Neural crest cell (in vitro differentiated cells): ENCODE data around the gene OSBPL10. TPM values are rescaled to one million over a fixed set of nuclear protein-coding genes. Genes with fewer than 3 reads are reported as not detected.

Source experiments
- DNase-seq: peaks from one replicate; pipeline ENCODE4 v3.0.0; 2021; ENCODE audit warnings: low read depth, mixed read lengths, low spot score
- H3K27ac Mint-ChIP-seq: one replicate; pipeline ENCODE4 v1.8.0; 2021; ENCODE audit warnings: mild to moderate bottlenecking, mixed read lengths; ENCODE audit not compliant: unreplicated experiment
- H3K27me3 Mint-ChIP-seq: 2 replicates; pipeline ENCODE4 v1.8.0; 2021; ENCODE audit warnings: low read depth, mild to moderate bottlenecking, mixed read lengths
- H3K36me3 Mint-ChIP-seq: 2 replicates; pipeline ENCODE4 v1.8.0; 2021; ENCODE audit warnings: low read depth, mild to moderate bottlenecking, mixed read lengths
- H3K4me1 Mint-ChIP-seq: 2 replicates; pipeline ENCODE4 v1.8.0; 2021; ENCODE audit warnings: mixed read lengths
- H3K4me3 Mint-ChIP-seq: one replicate; pipeline ENCODE4 v1.8.0; 2021; ENCODE audit warnings: mild to moderate bottlenecking, mixed read lengths
- H3K9me3 Mint-ChIP-seq: 2 replicates; pipeline ENCODE4 v1.8.0; 2021; ENCODE audit warnings: mixed read lengths
- CTCF ChIP-seq: fragments of 200-600 bp; sonication (generic); conservative IDR thresholded peaks from 2 replicates; pipeline ENCODE4 v1.5.0; 2021; ENCODE audit warnings: antibody characterized with exemption, mild to moderate bottlenecking
- total RNA-seq: library from RNA; stranded (reverse); gene quantifications from 2 replicates; pipeline ENCODE4 v1.2.1, GENCODE V29; 2021

The OSBPL10 gene
- total RNA-seq, 1 donor from 2014 or later: 18.7 TPM

GRCh38 chr3:31659246-31659645, 321.8 kb downstream of the OSBPL10 start:
- DNase-seq: no peak
- Mint-ChIP-seq H3K36me3 (peaks cover 51% of the 10 kb centered on the region), H3K4me1 (peaks cover 15% of the 10 kb centered on the region), H3K27me3 (no peaks in the 10 kb centered on the region), H3K4me3 (no peak overlapping the region), H3K9me3 (peaks cover 32% of the 10 kb centered on the region), H3K27ac (no peak overlapping the region)
- TF ChIP-seq CTCF: no peak

- H3K4me3 Mint-ChIP-seq: no peak overlapping the region
- H3K9me3 Mint-ChIP-seq: peaks cover 56% of the 10 kb centered on the region
- no peaks in the 10 kb centered on the region for H3K4me1 Mint-ChIP-seq
- no peak overlapping the region for H3K27ac Mint-ChIP-seq
- peaks cover 72% of the 10 kb centered on the region for H3K36me3 Mint-ChIP-seq
- no peak for DNase-seq
- TF ChIP-seq CTCF: no peak
- no peaks in the 10 kb centered on the region for H3K27me3 Mint-ChIP-seq
Observed at GRCh38 chr3:31654998-31655397, 326.1 kb downstream of the OSBPL10 start.

- no peak for TF ChIP-seq CTCF
- Mint-ChIP-seq H3K27ac (no peak overlapping the region), H3K27me3 (no peaks in the 10 kb centered on the region), H3K9me3 (peaks cover 66% of the 10 kb centered on the region), H3K4me1 (no peaks in the 10 kb centered on the region), H3K4me3 (no peak overlapping the region), H3K36me3 (peaks cover 83% of the 10 kb centered on the region)
- no peak for DNase-seq
Observed at GRCh38 chr3:31653464-31653863, 327.6 kb downstream of the OSBPL10 start.

- Mint-ChIP-seq H3K4me1 (no peaks in the 10 kb centered on the region), H3K36me3 (peaks cover 85% of the 10 kb centered on the region), H3K4me3 (peak overlapping the region; percentile 10), H3K9me3 (peaks cover 63% of the 10 kb centered on the region), H3K27me3 (no peaks in the 10 kb centered on the region), H3K27ac (no peak overlapping the region)
- DNase-seq: no peak
- TF ChIP-seq CTCF: no peak
Observed at GRCh38 chr3:31652296-31652695, 328.8 kb downstream of the OSBPL10 start.

- TF ChIP-seq CTCF: no peak
- H3K27me3 Mint-ChIP-seq: no peaks in the 10 kb centered on the region
- no peak overlapping the region for H3K4me3 Mint-ChIP-seq
- DNase-seq: no peak
- H3K4me1 Mint-ChIP-seq: no peaks in the 10 kb centered on the region
- H3K36me3 Mint-ChIP-seq: peaks cover 81% of the 10 kb centered on the region
- no peak overlapping the region for H3K27ac Mint-ChIP-seq
- H3K9me3 Mint-ChIP-seq: peaks cover 43% of the 10 kb centered on the region
Observed at GRCh38 chr3:31648286-31648968, 332.6 kb downstream of the OSBPL10 start.
